UCSD-AML1 (cell line): ENCODE results near the gene SERTAD1.

Source experiments
- DNase-seq: peaks from one replicate; lab custom pipeline; 2025; ENCODE audit not compliant: unreplicated experiment; lab: John Stamatoyannopoulos, UW

SERTAD1 gene

DNA sequence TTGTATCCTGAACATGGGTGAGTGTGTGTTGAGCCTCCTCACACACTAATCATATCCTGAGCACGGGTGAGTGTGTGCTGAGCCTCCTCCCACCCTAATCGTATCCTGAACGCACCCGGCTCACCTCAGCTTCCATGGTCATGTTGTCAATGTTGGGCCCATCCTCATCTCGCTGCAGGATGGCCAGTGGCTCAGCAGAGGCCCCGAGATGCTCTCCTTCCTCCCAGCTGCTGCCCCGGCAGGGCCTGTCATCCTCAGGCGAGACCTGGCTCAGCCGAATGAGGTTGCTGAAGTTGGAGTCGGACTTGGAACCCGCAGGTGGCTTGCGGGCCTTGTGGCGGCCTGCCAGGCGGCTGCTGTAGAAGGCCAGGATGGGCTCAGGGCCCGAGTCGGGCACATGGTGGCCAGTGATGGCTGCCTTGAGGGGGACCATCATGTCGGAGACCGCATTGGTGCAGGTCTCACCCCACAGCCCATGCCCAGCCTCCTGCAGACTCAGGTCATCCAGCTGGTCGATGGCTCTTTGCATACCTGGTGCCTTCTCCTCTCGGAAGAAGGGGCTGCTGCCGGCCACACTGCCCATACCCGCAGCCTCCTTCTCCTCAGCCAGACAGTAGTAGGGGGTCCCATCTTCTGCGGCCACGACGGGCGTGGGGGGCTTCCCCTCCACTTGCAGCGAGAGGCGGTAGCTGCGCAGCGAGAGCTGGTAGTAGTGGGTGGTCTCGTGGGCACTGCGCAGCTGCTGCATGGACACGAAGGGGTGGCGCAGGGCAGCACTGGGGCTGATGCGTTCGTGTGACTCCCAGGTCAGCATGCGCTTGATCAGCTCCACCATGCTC lies 45.4 kb downstream of the SERTAD1 start:
- DNase-seq = no peak

DNA sequence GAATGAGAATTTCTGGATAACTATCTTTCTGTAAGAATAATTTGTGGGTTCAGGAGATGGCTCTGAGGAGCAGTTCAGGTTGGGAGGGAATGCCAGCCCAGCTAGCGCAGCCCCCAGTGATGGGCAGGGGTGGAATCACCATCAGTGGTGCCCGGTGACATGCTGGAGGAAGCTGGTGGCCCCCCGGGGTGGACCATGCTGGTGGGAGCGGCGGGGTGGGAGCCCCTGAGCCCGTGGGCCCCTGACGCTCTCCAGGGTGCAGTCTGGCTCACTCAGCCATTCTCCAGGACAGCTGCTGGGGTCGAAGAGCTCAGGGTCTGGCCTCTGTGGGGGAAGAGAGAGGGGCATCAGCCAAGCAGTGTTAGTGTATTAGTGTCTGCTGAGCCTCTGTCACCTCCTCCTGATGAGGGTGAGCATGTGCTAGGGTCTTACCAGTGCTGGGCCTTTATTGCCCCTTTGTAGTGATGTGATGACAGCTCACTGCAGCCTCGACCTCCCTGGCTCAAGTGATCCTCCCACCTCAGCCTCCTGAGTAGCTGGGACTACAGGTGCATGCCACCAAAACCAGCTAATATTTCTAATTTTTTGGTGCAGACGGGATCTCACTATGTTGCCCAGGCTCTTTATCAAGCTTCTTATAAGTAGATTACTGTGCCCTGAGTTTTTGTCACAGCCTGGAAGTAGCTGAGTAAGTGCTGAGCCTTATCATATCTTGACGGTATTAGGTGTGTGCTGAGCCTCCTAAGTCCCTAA lies 46.2 kb downstream of the SERTAD1 start:
- DNase-seq = no peak

DNA sequence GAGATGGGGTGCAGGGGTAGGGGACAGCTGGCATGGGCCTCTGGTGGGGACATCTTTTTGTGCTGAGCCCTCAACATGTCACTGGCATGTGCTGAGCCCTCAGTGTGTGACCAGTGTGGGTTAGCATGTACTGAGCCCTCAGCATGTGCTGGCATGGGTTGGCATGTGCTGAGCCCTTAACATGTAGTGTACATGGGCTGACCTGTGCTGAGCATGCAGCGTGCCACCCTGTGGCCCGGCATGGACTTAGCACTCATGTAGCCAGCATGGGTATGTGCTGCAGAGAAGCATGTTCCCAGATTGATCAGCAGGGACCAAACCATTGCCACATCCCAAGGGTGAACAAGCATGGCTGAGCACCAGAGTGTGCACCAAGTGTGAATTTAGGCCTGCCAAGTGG lies 47.3 kb downstream of the SERTAD1 start:
- no peak for DNase-seq

DNA sequence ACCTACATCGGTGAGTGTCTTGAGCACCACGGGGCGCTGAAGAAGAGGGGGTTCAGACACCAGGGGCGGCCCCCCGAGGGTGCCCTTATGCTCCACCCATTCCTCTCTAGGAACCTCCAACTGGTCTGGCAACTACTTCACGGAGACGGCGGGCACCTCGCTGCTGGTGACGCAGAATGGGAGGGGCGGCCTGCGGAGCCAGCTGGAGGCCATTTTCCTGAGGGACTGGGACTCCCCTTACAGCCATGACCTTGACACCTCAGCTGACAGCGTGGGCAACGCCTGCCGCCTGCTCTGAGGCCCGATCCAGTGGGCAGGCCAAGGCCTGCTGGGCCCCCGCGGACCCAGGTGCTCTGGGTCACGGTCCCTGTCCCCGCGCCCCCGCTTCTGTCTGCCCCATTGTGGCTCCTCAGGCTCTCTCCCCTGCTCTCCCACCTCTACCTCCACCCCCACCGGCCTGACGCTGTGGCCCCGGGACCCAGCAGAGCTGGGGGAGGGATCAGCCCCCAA lies 47.9 kb downstream of the SERTAD1 start:
- no peak for DNase-seq

DNA sequence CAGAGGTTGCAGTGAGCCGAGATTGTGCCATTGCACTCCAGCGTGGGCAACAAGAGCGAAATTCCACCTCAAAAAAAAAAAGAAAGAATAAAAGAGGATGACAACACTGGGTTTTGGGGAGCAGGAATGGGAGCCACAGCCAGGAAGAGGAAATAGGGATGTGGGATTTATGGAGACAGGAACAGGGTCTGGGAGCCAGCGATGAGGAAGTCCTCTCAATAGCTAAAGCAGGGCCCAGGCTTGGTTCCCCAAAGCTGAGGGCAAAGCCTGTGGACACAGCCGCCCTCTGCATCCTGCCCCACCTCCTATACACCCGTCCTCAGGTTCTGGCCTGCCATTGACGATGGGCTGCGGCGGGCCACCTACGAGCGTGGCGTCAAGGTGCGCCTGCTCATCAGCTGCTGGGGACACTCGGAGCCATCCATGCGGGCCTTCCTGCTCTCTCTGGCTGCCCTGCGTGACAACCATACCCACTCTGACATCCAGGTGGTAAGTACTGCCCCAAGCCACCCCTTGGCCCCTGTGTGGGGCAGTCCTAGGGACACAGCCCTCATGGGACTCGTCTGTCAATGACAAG lies 49.4 kb downstream of the SERTAD1 start:
- DNase-seq = no peak

DNA sequence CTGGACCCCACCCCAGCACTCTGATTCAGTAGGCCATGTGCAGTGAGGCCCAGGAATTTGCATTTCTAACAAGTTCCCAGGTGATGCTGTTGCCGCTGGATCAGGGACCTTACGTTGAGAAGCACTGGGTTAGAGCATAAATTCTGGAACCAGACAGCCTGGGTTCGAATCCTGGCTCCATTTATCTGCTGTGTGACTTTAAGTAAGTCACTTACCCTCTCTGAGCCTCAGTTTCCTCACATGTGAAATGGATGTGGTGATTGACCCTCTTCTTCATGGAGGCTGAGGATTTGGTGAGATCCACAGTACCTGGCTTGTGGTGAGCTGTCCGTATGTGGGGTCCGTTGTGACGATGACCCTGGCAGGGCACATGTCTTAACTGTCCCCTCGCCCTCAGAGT lies 51.7 kb downstream of the SERTAD1 start:
- no peak for DNase-seq

DNA sequence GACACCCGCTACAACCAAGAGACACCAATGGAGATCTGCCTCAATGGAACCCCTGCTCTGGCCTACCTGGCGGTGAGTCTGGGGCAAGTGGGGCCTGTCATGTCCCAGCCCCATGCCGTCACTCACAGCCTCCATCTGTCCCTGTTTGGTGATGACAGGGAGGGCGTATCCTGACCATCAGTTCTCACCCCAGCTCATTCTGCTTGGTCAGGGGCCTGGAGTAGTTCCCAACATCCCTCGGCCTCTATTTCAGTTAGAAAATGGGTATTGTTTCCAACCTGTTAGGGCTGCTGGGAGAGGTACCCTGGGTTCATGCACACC lies 54.0 kb downstream of the SERTAD1 start:
- DNase-seq = no peak
